ENCODE data around the gene TMED7.

DNA sequence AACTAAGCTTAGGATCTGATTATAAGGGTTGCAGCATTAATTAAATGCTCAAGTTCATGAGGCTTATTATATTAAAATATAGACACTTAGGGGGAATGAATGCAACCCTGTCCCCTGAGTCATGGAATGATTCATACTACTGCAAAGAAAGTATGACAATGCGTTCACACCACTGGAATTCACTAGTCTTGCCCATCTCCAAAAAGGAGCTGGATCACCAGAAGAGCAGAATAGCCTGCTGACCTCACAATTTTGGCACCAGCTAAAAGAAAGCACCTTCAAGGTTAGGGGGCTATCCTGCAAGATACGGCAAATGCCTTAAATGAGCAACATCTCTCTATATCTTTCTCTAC lies 32.0 kb upstream of the TMED7 start:
- TF ChIP-seq, protein P1, sequence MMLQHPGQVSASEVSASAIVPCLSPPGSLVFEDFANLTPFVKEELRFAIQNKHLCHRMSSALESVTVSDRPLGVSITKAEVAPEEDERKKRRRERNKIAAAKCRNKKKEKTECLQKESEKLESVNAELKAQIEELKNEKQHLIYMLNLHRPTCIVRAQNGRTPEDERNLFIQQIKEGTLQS (IDR thresholded peaks at IDR 0.05), result no peak
- no peak for TF ChIP-seq YY1 (IDR thresholded peaks at IDR 0.05)
- TF ChIP-seq, protein P2, sequence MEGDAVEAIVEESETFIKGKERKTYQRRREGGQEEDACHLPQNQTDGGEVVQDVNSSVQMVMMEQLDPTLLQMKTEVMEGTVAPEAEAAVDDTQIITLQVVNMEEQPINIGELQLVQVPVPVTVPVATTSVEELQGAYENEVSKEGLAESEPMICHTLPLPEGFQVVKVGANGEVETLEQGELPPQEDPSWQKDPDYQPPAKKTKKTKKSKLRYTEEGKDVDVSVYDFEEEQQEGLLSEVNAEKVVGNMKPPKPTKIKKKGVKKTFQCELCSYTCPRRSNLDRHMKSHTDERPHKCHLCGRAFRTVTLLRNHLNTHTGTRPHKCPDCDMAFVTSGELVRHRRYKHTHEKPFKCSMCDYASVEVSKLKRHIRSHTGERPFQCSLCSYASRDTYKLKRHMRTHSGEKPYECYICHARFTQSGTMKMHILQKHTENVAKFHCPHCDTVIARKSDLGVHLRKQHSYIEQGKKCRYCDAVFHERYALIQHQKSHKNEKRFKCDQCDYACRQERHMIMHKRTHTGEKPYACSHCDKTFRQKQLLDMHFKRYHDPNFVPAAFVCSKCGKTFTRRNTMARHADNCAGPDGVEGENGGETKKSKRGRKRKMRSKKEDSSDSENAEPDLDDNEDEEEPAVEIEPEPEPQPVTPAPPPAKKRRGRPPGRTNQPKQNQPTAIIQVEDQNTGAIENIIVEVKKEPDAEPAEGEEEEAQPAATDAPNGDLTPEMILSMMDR (IDR thresholded peaks at IDR 0.05; ENCODE audit: low read depth, low read length, missing input control), result no peak
- no peak for TF ChIP-seq EGR1 (IDR thresholded peaks at IDR 0.05; ENCODE audit: low read depth in 2 of 2)
- no peak for TF ChIP-seq FOXA1 (IDR thresholded peaks at IDR 0.05)
- no peak for TF ChIP-seq RAD21 (IDR thresholded peaks at IDR 0.05)
- TF ChIP-seq JUND (IDR thresholded peaks at IDR 0.05), result no peak
- TF ChIP-seq FOXA2 (IDR thresholded peaks at IDR 0.05), result no peak
- TF ChIP-seq GABPA (IDR thresholded peaks at IDR 0.05 in 1 of 2, conservative IDR thresholded peaks at IDR 0.05 in 1 of 2), result no peak
- no peak for TF ChIP-seq TAF1 (conservative IDR thresholded peaks at IDR 0.05)
- TF ChIP-seq, protein P3, sequence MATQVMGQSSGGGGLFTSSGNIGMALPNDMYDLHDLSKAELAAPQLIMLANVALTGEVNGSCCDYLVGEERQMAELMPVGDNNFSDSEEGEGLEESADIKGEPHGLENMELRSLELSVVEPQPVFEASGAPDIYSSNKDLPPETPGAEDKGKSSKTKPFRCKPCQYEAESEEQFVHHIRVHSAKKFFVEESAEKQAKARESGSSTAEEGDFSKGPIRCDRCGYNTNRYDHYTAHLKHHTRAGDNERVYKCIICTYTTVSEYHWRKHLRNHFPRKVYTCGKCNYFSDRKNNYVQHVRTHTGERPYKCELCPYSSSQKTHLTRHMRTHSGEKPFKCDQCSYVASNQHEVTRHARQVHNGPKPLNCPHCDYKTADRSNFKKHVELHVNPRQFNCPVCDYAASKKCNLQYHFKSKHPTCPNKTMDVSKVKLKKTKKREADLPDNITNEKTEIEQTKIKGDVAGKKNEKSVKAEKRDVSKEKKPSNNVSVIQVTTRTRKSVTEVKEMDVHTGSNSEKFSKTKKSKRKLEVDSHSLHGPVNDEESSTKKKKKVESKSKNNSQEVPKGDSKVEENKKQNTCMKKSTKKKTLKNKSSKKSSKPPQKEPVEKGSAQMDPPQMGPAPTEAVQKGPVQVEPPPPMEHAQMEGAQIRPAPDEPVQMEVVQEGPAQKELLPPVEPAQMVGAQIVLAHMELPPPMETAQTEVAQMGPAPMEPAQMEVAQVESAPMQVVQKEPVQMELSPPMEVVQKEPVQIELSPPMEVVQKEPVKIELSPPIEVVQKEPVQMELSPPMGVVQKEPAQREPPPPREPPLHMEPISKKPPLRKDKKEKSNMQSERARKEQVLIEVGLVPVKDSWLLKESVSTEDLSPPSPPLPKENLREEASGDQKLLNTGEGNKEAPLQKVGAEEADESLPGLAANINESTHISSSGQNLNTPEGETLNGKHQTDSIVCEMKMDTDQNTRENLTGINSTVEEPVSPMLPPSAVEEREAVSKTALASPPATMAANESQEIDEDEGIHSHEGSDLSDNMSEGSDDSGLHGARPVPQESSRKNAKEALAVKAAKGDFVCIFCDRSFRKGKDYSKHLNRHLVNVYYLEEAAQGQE (IDR thresholded peaks at IDR 0.05), result no peak
- TF ChIP-seq SP1 (IDR thresholded peaks at IDR 0.05), result no peak
